ENCODE measurements around the gene JSRP1. TPM values are rescaled to one million over a fixed set of nuclear protein-coding genes. Genes with fewer than 3 reads are reported as not detected.

Gene JSRP1
- total RNA-seq, 1 experiment from 2014 or later: not detected

GRCh38 chr19:2233601-2234280 lies 22.5 kb downstream of the JSRP1 start:
- DNase-seq (ENCODE audit: low read depth): no peak

- no peak for DNase-seq (ENCODE audit: low read depth)
Measured at GRCh38 chr19:2232286-2233151, 23.7 kb downstream of the JSRP1 start.

GRCh38 chr19:2231621-2232221 lies 24.5 kb downstream of the JSRP1 start:
- no peak for DNase-seq (ENCODE audit: low read depth)

- DNase-seq (ENCODE audit: low read depth): no peak
Measured at GRCh38 chr19:2230807-2231533, 25.2 kb downstream of the JSRP1 start.

GRCh38 chr19:2230033-2230531 lies 26.1 kb downstream of the JSRP1 start:
- no peak for DNase-seq (ENCODE audit: low read depth)

GRCh38 chr19:2229103-2230032 lies 26.8 kb downstream of the JSRP1 start:
- no peak for DNase-seq (ENCODE audit: low read depth)

GRCh38 chr19:2228157-2229030 lies 27.8 kb downstream of the JSRP1 start:
- DNase-seq (ENCODE audit: low read depth): no peak

GRCh38 chr19:2227415-2228156 lies 28.6 kb downstream of the JSRP1 start:
- no peak for DNase-seq (ENCODE audit: low read depth)

- no peak for DNase-seq (ENCODE audit: low read depth)
Measured at GRCh38 chr19:2226840-2227360, 29.3 kb downstream of the JSRP1 start.

GRCh38 chr19:2226051-2226839 lies 30.0 kb downstream of the JSRP1 start:
- no peak for DNase-seq (ENCODE audit: low read depth)

GRCh38 chr19:2225415-2226050 lies 30.7 kb downstream of the JSRP1 start:
- no peak for DNase-seq (ENCODE audit: low read depth)

- no peak for DNase-seq (ENCODE audit: low read depth)
Measured at GRCh38 chr19:2224754-2225349, 31.4 kb downstream of the JSRP1 start.

GRCh38 chr19:2223959-2224358 lies 32.3 kb downstream of the JSRP1 start:
- DNase-seq (ENCODE audit: low read depth): no peak

- DNase-seq (ENCODE audit: low read depth): no peak
Measured at GRCh38 chr19:2223391-2223790, 32.8 kb downstream of the JSRP1 start.

- no peak for DNase-seq (ENCODE audit: low read depth)
Measured at GRCh38 chr19:2221918-2222317, 34.3 kb downstream of the JSRP1 start.

- DNase-seq (ENCODE audit: low read depth): no peak
Measured at GRCh38 chr19:2221250-2221831, 34.9 kb downstream of the JSRP1 start.
